ENCODE data around the gene DOK7. TPM values are rescaled to one million over a fixed set of nuclear protein-coding genes. Genes with fewer than 3 reads are reported as not detected.

DOK7 gene
- total RNA-seq, 1 donor from 2014 or later = 0.72 TPM

DNA sequence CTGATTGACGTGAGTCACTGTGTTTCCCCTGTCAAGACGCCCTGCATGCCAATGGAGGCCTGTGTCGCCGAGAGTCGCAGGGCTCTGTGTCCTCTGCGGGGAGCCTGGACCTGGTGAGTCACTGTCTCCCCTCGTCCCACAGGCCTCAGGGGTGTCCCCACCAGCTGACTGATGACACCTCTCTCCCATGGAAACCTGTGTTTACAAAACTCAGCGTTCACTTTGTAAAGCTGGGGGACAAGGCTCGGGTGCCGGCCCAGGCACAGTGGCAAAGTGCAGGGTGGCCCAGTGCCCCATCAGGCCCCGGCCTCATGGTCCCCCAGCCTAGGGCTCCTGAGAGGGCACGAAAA, 42.5 kb upstream of the DOK7 start:
- no peaks in the 10 kb centered on the region for H3K9me3 Mint-ChIP-seq
- peaks cover 15% of the 10 kb centered on the region for H3K36me3 Mint-ChIP-seq
- DNase-seq (ENCODE audit: extremely low spot score, unreplicated experiment) = no peak
- no peak overlapping the region for H3K4me3 Mint-ChIP-seq
- no peaks in the 10 kb centered on the region for H3K4me1 Mint-ChIP-seq (ENCODE audit: unreplicated experiment)
- TF ChIP-seq, protein P1, sequence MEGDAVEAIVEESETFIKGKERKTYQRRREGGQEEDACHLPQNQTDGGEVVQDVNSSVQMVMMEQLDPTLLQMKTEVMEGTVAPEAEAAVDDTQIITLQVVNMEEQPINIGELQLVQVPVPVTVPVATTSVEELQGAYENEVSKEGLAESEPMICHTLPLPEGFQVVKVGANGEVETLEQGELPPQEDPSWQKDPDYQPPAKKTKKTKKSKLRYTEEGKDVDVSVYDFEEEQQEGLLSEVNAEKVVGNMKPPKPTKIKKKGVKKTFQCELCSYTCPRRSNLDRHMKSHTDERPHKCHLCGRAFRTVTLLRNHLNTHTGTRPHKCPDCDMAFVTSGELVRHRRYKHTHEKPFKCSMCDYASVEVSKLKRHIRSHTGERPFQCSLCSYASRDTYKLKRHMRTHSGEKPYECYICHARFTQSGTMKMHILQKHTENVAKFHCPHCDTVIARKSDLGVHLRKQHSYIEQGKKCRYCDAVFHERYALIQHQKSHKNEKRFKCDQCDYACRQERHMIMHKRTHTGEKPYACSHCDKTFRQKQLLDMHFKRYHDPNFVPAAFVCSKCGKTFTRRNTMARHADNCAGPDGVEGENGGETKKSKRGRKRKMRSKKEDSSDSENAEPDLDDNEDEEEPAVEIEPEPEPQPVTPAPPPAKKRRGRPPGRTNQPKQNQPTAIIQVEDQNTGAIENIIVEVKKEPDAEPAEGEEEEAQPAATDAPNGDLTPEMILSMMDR (conservative IDR thresholded peaks at IDR 0.05) = no peak
- no peak overlapping the region for H3K27ac Mint-ChIP-seq
- H3K27me3 Mint-ChIP-seq = no peaks in the 10 kb centered on the region

- Mint-ChIP-seq H3K9me3 (no peaks in the 10 kb centered on the region), H3K36me3 (peaks cover 15% of the 10 kb centered on the region), H3K27me3 (no peaks in the 10 kb centered on the region), H3K4me1 (ENCODE audit: unreplicated experiment) (no peaks in the 10 kb centered on the region), H3K27ac (no peak overlapping the region), H3K4me3 (no peak overlapping the region)
- DNase-seq (ENCODE audit: extremely low spot score, unreplicated experiment) = no peak
- TF ChIP-seq, protein P1 (conservative IDR thresholded peaks at IDR 0.05) = no peak
These were observed 42.1 kb upstream of the DOK7 start for GRCh38 chr4:3420956-3421355.

DNA sequence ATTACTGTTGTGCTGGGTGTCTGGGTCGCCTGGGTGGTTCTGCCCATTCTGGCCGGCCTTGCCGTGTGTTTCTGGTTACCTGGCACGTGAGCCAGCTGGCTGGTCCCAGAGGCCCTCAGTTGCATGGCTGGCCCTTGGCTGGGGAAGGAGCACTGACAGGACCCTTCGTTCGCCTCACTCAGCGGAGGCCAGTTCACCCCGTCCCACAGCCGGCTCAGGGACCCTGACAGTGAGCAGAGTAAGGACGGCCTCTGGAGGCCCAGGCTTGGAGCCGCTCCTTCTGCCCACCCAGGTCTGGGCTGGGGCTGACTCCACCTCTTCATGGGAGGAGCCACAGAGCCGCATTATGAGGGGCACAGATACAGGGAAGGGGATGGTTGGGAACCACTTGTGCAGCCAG, 41.6 kb upstream of the DOK7 start:
- H3K9me3 Mint-ChIP-seq = no peaks in the 10 kb centered on the region
- no peak for DNase-seq (ENCODE audit: extremely low spot score, unreplicated experiment)
- H3K4me3 Mint-ChIP-seq = no peak overlapping the region
- H3K27ac Mint-ChIP-seq = no peak overlapping the region
- H3K36me3 Mint-ChIP-seq = peaks cover 15% of the 10 kb centered on the region
- no peaks in the 10 kb centered on the region for H3K27me3 Mint-ChIP-seq
- H3K4me1 Mint-ChIP-seq (ENCODE audit: unreplicated experiment) = no peaks in the 10 kb centered on the region
- TF ChIP-seq, protein P1 (conservative IDR thresholded peaks at IDR 0.05) = no peak

GRCh38 chr4:3422241-3422801, 40.8 kb upstream of the DOK7 start:
- no peaks in the 10 kb centered on the region for H3K4me1 Mint-ChIP-seq (ENCODE audit: unreplicated experiment)
- TF ChIP-seq, protein P1 (conservative IDR thresholded peaks at IDR 0.05) = no peak
- no peak overlapping the region for H3K4me3 Mint-ChIP-seq
- DNase-seq (ENCODE audit: extremely low spot score, unreplicated experiment) = no peak
- H3K9me3 Mint-ChIP-seq = no peaks in the 10 kb centered on the region
- no peak overlapping the region for H3K27ac Mint-ChIP-seq
- H3K27me3 Mint-ChIP-seq = no peaks in the 10 kb centered on the region
- H3K36me3 Mint-ChIP-seq = peaks cover 6% of the 10 kb centered on the region

- Mint-ChIP-seq H3K9me3 (no peaks in the 10 kb centered on the region), H3K4me1 (ENCODE audit: unreplicated experiment) (no peaks in the 10 kb centered on the region), H3K4me3 (no peak overlapping the region), H3K36me3 (peaks cover 2% of the 10 kb centered on the region), H3K27me3 (no peaks in the 10 kb centered on the region), H3K27ac (no peak overlapping the region)
- TF ChIP-seq, protein P1 (conservative IDR thresholded peaks at IDR 0.05) = no peak
- DNase-seq (ENCODE audit: extremely low spot score, unreplicated experiment) = no peak
These were observed 40.3 kb upstream of the DOK7 start for GRCh38 chr4:3422808-3423297.

DNA sequence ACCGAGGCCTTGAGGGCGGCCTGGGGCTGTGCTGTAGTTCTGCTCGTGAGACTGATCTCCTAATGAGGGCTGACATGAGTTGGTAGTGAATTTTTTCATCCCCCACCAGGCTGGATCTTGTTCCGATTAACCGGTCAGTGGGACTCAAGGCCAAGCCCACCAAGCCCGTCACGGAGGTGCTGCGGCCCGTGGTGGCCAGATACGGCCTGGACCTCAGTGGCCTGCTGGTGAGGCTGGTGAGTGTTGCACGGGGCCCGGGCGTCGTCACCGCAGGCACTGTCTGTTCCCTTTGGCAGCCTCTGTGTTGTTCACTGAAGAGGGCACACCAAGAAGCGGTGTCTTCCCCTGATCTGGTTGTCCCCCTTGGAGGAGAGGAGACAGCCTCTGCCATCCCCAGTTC, 39.7 kb upstream of the DOK7 start:
- H3K36me3 Mint-ChIP-seq = no peaks in the 10 kb centered on the region

More for the DNA sequence above, 39.7 kb upstream of the DOK7 start:
- no peak overlapping the region for H3K4me3 Mint-ChIP-seq
- TF ChIP-seq, protein P1 (conservative IDR thresholded peaks at IDR 0.05) = no peak
- DNase-seq (ENCODE audit: extremely low spot score, unreplicated experiment) = no peak
- no peaks in the 10 kb centered on the region for H3K9me3 Mint-ChIP-seq
- H3K27me3 Mint-ChIP-seq = no peaks in the 10 kb centered on the region
- H3K27ac Mint-ChIP-seq = no peak overlapping the region
- H3K4me1 Mint-ChIP-seq (ENCODE audit: unreplicated experiment) = no peaks in the 10 kb centered on the region

Data from type B pancreatic cell (in vitro differentiated cells).